ENCODE data around the gene PLA2G10. TPM values are rescaled to one million over a fixed set of nuclear protein-coding genes. Genes with fewer than 3 reads are reported as not detected.
"Not testable (repeated sequence)": the region's sequence is repeated elsewhere in the genome, so short reads cannot be mapped to it uniquely, and the experiment has no call there.

The PLA2G10 gene, protein sequence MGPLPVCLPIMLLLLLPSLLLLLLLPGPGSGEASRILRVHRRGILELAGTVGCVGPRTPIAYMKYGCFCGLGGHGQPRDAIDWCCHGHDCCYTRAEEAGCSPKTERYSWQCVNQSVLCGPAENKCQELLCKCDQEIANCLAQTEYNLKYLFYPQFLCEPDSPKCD
- total RNA-seq = under 1 TPM; 0.53 to 0.64 TPM
- polyA plus RNA-seq (2013, experiment 1 of 2) = not detected
- polyA plus RNA-seq (2013, experiment 2 of 2) = not detected
- long read RNA-seq, experiment 1 = 0 reads
- long read RNA-seq, experiment 2, partial matches to known transcripts = 0 of 1 reads
- long read RNA-seq, experiment 2, other reads (novel, unspliced or antisense) = 1 of 1 reads
- long read RNA-seq, experiment 3 = 0 reads
- long read RNA-seq, experiment 4 = 0 reads

DNA sequence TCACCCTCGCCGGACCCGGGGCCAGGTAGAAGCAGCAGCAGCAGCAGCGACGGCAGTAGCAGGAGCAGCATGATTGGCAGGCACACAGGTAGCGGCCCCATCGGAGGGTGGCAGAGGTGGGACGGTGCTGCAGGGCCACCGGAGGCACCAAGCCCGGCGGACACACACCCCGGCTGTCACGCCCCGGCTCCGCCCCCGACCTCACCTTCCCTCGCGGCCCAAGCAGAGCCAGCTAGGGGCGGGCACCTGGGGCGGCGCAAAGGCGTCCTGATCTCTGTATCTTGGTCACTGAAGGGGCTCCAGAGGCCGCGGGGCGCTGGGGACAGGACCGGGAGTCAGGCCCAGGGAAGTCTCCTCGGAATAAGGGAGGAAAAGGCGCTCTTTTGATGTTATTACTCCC, at the start of gene PLA2G10:
TSS of gene PLA2G10 (minus strand) at position 180 of the 400 bp plus-strand sequence. CDS start at position 101, 79 bp downstream.
- not testable (repeated sequence) for H3K27me3 ChIP-seq (ENCODE audit: control insufficient read depth, insufficient read depth, low read length, poor library complexity, severe bottlenecking); H3K4me3 ChIP-seq (ENCODE audit: low read length); H3K4me3 Mint-ChIP-seq; H3K4me1 Mint-ChIP-seq; H3K27ac Mint-ChIP-seq; H3K36me3 Mint-ChIP-seq (ENCODE audit: low read depth); H3K27ac ChIP-seq (ENCODE audit: low read depth, low read length); H3K27me3 Mint-ChIP-seq (ENCODE audit: insufficient read depth); H3K36me3 ChIP-seq (ENCODE audit: control insufficient read depth, insufficient read depth, low read length); H3K9me3 ChIP-seq (ENCODE audit: control insufficient read depth, low read length); DNase-seq; H3K9me3 Mint-ChIP-seq; H3K9ac ChIP-seq (ENCODE audit: extremely low read depth, low read length, poor library complexity, severe bottlenecking); H3K4me1 ChIP-seq (ENCODE audit: control insufficient read depth, insufficient read depth, low read length)
- no CpG with 5 or more reads among the region's 28 CpGs for WGBS, 2 experiments (ENCODE audit: insufficient coverage in 1 of 2, insufficient read length in 1 of 2)

DNA sequence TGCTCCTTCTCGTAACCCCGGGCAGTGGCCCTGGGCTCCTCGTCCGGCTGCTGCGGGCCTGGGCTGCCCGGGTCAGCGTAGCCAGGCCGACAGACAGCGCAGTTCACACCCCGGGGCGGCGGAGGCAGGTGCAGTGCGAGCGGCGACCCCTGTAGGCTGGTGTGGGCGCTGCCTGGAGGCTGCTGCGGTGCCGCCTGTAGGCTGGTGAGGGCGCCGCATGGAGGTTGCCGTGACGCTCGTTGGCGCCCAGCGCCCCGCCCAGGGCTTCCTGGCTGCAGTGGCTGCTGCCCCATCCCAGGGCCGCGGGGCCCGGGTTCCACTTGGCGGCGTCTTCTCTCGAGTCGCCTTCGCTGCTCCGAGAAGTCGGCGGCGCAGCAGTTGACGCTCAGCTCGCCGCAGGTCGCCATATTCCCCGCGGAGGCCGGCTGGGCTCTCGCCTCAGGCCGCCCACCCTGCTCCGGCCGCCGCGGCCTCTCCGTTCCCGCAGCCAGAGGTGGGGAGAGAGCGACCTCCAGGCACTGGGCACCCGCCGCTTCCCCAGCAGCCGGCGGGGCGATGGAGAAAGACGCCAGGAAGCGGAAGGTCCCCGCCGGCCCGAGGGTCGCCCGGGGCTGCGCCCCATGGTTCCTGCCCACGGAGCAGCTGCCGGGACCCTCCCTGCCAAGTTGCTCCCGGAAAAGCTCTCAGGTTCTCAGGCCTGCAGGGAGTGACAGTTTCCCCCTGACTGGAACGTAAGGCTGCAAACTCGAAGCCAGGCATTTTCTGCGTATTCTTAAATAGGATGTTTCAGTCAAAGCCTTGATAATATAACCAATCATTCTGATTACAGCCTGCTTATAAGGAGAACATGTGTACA, 48.4 kb upstream of the PLA2G10 start, which contains the start of gene NPIPA2:
TSS of gene NPIPA2 (plus strand) at position 261 of the 856 bp plus-strand sequence. CDS start 5,533 bp downstream, outside the sequence.
- not testable (repeated sequence) for H3K27ac ChIP-seq (ENCODE audit: low read depth, low read length); H3K9ac ChIP-seq (ENCODE audit: extremely low read depth, low read length, poor library complexity, severe bottlenecking); H3K36me3 Mint-ChIP-seq (ENCODE audit: low read depth); H3K4me3 ChIP-seq (ENCODE audit: low read length); H3K27ac Mint-ChIP-seq; H3K27me3 ChIP-seq (ENCODE audit: control insufficient read depth, insufficient read depth, low read length, poor library complexity, severe bottlenecking); H3K9me3 Mint-ChIP-seq; H3K9me3 ChIP-seq (ENCODE audit: control insufficient read depth, low read length); H3K27me3 Mint-ChIP-seq (ENCODE audit: insufficient read depth); H3K4me1 Mint-ChIP-seq; H3K4me3 Mint-ChIP-seq; DNase-seq; H3K4me1 ChIP-seq (ENCODE audit: control insufficient read depth, insufficient read depth, low read length); H3K36me3 ChIP-seq (ENCODE audit: control insufficient read depth, insufficient read depth, low read length)
- WGBS, 2 experiments (ENCODE audit: insufficient coverage in 1 of 2, insufficient read length in 1 of 2) = no CpG with 5 or more reads among the region's 73 CpGs

DNA sequence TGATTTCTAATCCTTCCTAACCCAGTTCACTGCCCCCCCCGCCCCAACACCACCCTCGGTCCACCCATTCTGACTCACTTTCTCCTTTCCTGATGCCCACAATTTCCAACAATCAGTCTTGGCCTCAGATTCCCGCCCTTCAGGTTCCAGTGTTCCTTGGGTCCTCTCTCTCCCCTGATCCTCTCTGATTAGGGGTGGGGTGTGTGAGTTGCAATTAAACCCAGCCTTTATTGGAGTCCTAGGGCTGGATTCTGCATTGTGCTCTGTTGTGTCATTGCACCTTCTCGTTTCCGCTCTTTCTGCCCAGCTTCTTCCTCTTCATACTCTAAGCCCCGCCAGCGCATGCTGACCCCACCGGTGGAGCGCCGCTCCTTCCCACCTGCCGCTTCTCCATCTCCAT, 47.7 kb upstream of the PLA2G10 start:
- DNase-seq; H3K36me3 ChIP-seq (ENCODE audit: control insufficient read depth, insufficient read depth, low read length); H3K4me1 ChIP-seq (ENCODE audit: control insufficient read depth, insufficient read depth, low read length); H3K36me3 Mint-ChIP-seq (ENCODE audit: low read depth); H3K9ac ChIP-seq (ENCODE audit: extremely low read depth, low read length, poor library complexity, severe bottlenecking); H3K27ac ChIP-seq (ENCODE audit: low read depth, low read length); H3K27me3 Mint-ChIP-seq (ENCODE audit: insufficient read depth); H3K4me3 Mint-ChIP-seq; H3K27ac Mint-ChIP-seq; H3K9me3 Mint-ChIP-seq; H3K9me3 ChIP-seq (ENCODE audit: control insufficient read depth, low read length); H3K27me3 ChIP-seq (ENCODE audit: control insufficient read depth, insufficient read depth, low read length, poor library complexity, severe bottlenecking); H3K4me1 Mint-ChIP-seq; H3K4me3 ChIP-seq (ENCODE audit: low read length): not testable (repeated sequence)
- WGBS, 2 experiments (ENCODE audit: insufficient coverage in 1 of 2, insufficient read length in 1 of 2) = no CpG with 5 or more reads among the region's 11 CpGs

DNA sequence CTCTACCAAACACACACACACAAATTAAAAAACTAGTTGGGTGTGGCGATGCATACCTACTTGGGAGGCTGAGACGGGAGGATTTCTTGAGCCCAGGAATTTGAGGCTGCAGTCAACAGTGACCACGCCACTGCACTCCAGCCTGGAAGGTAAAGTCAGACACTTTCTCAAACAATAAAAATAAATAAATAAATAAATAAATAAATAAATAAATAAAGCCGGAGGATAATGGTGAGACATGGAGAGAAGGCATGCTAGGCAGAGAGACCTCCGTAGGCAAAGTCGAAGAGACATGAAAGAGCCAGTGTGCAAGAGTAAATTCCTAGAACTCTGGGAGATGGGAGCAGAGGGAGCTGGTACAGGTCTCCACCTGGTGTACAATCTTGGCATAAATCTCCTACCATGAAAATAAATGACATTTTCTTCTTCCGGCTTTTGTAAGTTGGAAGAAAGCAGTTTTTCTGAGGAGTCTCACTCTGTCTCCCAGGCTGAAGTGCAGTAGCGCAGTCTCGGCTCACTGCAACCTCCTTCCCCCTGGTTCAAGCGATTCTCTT, 46.8 kb upstream of the PLA2G10 start:
- not testable (repeated sequence) for H3K27me3 Mint-ChIP-seq (ENCODE audit: insufficient read depth); H3K27ac ChIP-seq (ENCODE audit: low read depth, low read length); H3K4me3 ChIP-seq (ENCODE audit: low read length); H3K4me1 ChIP-seq (ENCODE audit: control insufficient read depth, insufficient read depth, low read length); H3K4me3 Mint-ChIP-seq; H3K9ac ChIP-seq (ENCODE audit: extremely low read depth, low read length, poor library complexity, severe bottlenecking); H3K36me3 Mint-ChIP-seq (ENCODE audit: low read depth); H3K27me3 ChIP-seq (ENCODE audit: control insufficient read depth, insufficient read depth, low read length, poor library complexity, severe bottlenecking); H3K27ac Mint-ChIP-seq; H3K9me3 ChIP-seq (ENCODE audit: control insufficient read depth, low read length); DNase-seq; H3K36me3 ChIP-seq (ENCODE audit: control insufficient read depth, insufficient read depth, low read length); H3K4me1 Mint-ChIP-seq; H3K9me3 Mint-ChIP-seq
- WGBS, 2 experiments (ENCODE audit: insufficient coverage in 1 of 2, insufficient read length in 1 of 2) = no CpG with 5 or more reads among the region's 10 CpGs

DNA sequence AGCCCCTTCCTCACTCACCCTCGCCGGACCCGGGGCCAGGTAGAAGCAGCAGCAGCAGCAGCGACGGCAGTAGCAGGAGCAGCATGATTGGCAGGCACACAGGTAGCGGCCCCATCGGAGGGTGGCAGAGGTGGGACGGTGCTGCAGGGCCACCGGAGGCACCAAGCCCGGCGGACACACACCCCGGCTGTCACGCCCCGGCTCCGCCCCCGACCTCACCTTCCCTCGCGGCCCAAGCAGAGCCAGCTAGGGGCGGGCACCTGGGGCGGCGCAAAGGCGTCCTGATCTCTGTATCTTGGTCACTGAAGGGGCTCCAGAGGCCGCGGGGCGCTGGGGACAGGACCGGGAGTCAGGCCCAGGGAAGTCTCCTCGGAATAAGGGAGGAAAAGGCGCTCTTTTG, 39.1 kb upstream of the PLA2G10 start:
- H3K4me3 Mint-ChIP-seq; H3K27me3 Mint-ChIP-seq (ENCODE audit: insufficient read depth); H3K4me3 ChIP-seq (ENCODE audit: low read length); H3K36me3 Mint-ChIP-seq (ENCODE audit: low read depth); H3K27me3 ChIP-seq (ENCODE audit: control insufficient read depth, insufficient read depth, low read length, poor library complexity, severe bottlenecking); DNase-seq; H3K9me3 Mint-ChIP-seq; H3K4me1 ChIP-seq (ENCODE audit: control insufficient read depth, insufficient read depth, low read length); H3K27ac ChIP-seq (ENCODE audit: low read depth, low read length); H3K9me3 ChIP-seq (ENCODE audit: control insufficient read depth, low read length); H3K4me1 Mint-ChIP-seq; H3K27ac Mint-ChIP-seq; H3K9ac ChIP-seq (ENCODE audit: extremely low read depth, low read length, poor library complexity, severe bottlenecking); H3K36me3 ChIP-seq (ENCODE audit: control insufficient read depth, insufficient read depth, low read length): not testable (repeated sequence)
- WGBS, 2 experiments (ENCODE audit: insufficient coverage in 1 of 2, insufficient read length in 1 of 2) = no CpG with 5 or more reads among the region's 28 CpGs

DNA sequence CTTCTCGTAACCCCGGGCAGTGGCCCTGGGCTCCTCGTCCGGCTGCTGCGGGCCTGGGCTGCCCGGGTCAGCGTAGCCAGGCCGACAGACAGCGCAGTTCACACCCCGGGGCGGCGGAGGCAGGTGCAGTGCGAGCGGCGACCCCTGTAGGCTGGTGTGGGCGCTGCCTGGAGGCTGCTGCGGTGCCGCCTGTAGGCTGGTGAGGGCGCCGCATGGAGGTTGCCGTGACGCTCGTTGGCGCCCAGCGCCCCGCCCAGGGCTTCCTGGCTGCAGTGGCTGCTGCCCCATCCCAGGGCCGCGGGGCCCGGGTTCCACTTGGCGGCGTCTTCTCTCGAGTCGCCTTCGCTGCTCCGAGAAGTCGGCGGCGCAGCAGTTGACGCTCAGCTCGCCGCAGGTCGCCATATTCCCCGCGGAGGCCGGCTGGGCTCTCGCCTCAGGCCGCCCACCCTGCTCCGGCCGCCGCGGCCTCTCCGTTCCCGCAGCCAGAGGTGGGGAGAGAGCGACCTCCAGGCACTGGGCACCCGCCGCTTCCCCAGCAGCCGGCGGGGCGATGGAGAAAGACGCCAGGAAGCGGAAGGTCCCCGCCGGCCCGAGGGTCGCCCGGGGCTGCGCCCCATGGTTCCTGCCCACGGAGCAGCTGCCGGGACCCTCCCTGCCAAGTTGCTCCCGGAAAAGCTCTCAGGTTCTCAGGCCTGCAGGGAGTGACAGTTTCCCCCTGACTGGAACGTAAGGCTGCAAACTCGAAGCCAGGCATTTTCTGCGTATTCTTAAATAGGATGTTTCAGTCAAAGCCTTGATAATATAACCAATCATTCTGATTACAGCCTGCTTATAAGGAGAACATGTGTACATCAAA, 9.3 kb upstream of the PLA2G10 start, which contains the start of gene NPIPA3:
TSS of gene NPIPA3 (plus strand) at position 256 of the 856 bp plus-strand sequence. CDS start 5,533 bp downstream, outside the sequence.
- H3K4me1 ChIP-seq (ENCODE audit: control insufficient read depth, insufficient read depth, low read length); H3K27ac Mint-ChIP-seq; H3K4me1 Mint-ChIP-seq; DNase-seq; H3K4me3 Mint-ChIP-seq; H3K9me3 ChIP-seq (ENCODE audit: control insufficient read depth, low read length); H3K4me3 ChIP-seq (ENCODE audit: low read length); H3K9me3 Mint-ChIP-seq; H3K27ac ChIP-seq (ENCODE audit: low read depth, low read length); H3K9ac ChIP-seq (ENCODE audit: extremely low read depth, low read length, poor library complexity, severe bottlenecking); H3K27me3 ChIP-seq (ENCODE audit: control insufficient read depth, insufficient read depth, low read length, poor library complexity, severe bottlenecking); H3K27me3 Mint-ChIP-seq (ENCODE audit: insufficient read depth); H3K36me3 Mint-ChIP-seq (ENCODE audit: low read depth); H3K36me3 ChIP-seq (ENCODE audit: control insufficient read depth, insufficient read depth, low read length): not testable (repeated sequence)
- WGBS, 2 experiments (ENCODE audit: insufficient coverage in 1 of 2, insufficient read length in 1 of 2) = no CpG with 5 or more reads among the region's 73 CpGs

Data from endodermal cell (in vitro differentiated cells).